Measurements from ENCODE around the gene AGA. TPM values are rescaled to one million over a fixed set of nuclear protein-coding genes. Genes with fewer than 3 reads are reported as not detected.

Gene AGA
- total and polyA plus RNA-seq, 2 of the 13 experiments (the other 11 are each of a cell fraction or from before 2014, with no cell fraction given), result 21.9 to 22.3 TPM

GRCh38 chr4:177391953-177392352, 50.3 kb downstream of the AGA start (continued):
- TF ChIP-seq RBFOX2 (IDR thresholded peaks at IDR 0.05; ENCODE audit: low read depth, low read length), result no peak
- TF ChIP-seq ZNF317 (CRISPR knock-in tag; IDR thresholded peaks at IDR 0.05), result peak; percentile 77
- TF ChIP-seq WIZ (CRISPR knock-in tag; IDR thresholded peaks at IDR 0.05), result no peak
- TF ChIP-seq ZNF768 (CRISPR knock-in tag; IDR thresholded peaks at IDR 0.05), result no peak
- no peak for TF ChIP-seq SMAD1 (CRISPR knock-in tag; IDR thresholded peaks at IDR 0.05; ENCODE audit: borderline replicate concordance, low read depth)
- TF ChIP-seq ZNF710 (CRISPR knock-in tag; IDR thresholded peaks at IDR 0.05; ENCODE audit: borderline replicate concordance), result peak; percentile 67; the same call in 1 of the 2 replicates
- no peak for TF ChIP-seq MAFK (conservative IDR thresholded peaks at IDR 0.05 in 1 of 2, IDR thresholded peaks at IDR 0.05 in 1 of 2; ENCODE audit: low read length in 2 of 2)
- TF ChIP-seq ELF1 (CRISPR knock-in tag; IDR thresholded peaks at IDR 0.05), result no peak
- TF ChIP-seq GLMP (CRISPR knock-in tag; IDR thresholded peaks at IDR 0.05; ENCODE audit: borderline replicate concordance), result no peak
- TF ChIP-seq RARA (CRISPR knock-in tag; IDR thresholded peaks at IDR 0.05), result peak; percentile 39; the same call in 1 of the 2 replicates
- no peak for TF ChIP-seq ZNF747 (CRISPR knock-in tag; IDR thresholded peaks at IDR 0.05; ENCODE audit: borderline replicate concordance)
- no peak for TF ChIP-seq ZNF160 (CRISPR knock-in tag; IDR thresholded peaks at IDR 0.05)
- peak; percentile 52; the same call in 1 of the 2 replicates for TF ChIP-seq ELF3 (CRISPR knock-in tag; IDR thresholded peaks at IDR 0.05)
- no peak for TF ChIP-seq ZNF672 (CRISPR knock-in tag; IDR thresholded peaks at IDR 0.05)
- TF ChIP-seq CERS6 (CRISPR knock-in tag; IDR thresholded peaks at IDR 0.05), result no peak
- no peak for TF ChIP-seq POLR2AphosphoS5 (IDR thresholded peaks at IDR 0.05; ENCODE audit: low read depth, low read length)
- TF ChIP-seq KDM4B (CRISPR knock-in tag; IDR thresholded peaks at IDR 0.05), result no peak
- peak; percentile 77 for TF ChIP-seq FOSL2 (CRISPR knock-in tag; IDR thresholded peaks at IDR 0.05)
- TF ChIP-seq CREB1 (IDR thresholded peaks at IDR 0.05), result no peak
- TF ChIP-seq CREB1 (CRISPR knock-in tag; IDR thresholded peaks at IDR 0.05), result peak; percentile 61
- no peak for TF ChIP-seq SUZ12 (IDR thresholded peaks at IDR 0.05; ENCODE audit: low read depth, low read length)
- TF ChIP-seq THRA (CRISPR knock-in tag; IDR thresholded peaks at IDR 0.05; ENCODE audit: borderline replicate concordance), result no peak
- TF ChIP-seq ELK4 (CRISPR knock-in tag; IDR thresholded peaks at IDR 0.05; ENCODE audit: borderline replicate concordance), result no peak

All from HepG2 (cell line).